H1 (cell line): ENCODE data around the gene NUP88.

Experiments used
- CHD2 ChIP-seq: IDR thresholded peaks from 2 replicates; pipeline ENCODE4 v1.6.1; 2012; ENCODE audit warnings: low read length, improper control_type of control experiment
- CTCF ChIP-seq, 3 experiments: IDR thresholded peaks; 1 replicate in 2 of 3; 2 replicates in 1 of 3; pipeline versions ENCODE4 v1.5.1 to v1.6.1; 2011; ENCODE audit warnings: low read length in 3 of 3, mild to moderate bottlenecking in 3 of 3, inconsistent platforms in 2 of 3, low read depth in 1 of 3, moderate library complexity in 1 of 3; ENCODE audit not compliant: insufficient read depth in 1 of 3; ENCODE audit errors: control extremely low read depth in 1 of 3
- EZH2 ChIP-seq: fragments of 200-600 bp; sonication (generic); IDR thresholded peaks from 2 replicates; pipeline ENCODE4 v1.7.1; 2012; ENCODE audit warnings: low read depth, mild to moderate bottlenecking, moderate library complexity, low read length, inconsistent platforms; ENCODE audit not compliant: severe bottlenecking
- GTF2F1 ChIP-seq: IDR thresholded peaks from 2 replicates; pipeline ENCODE4 v1.6.1; 2012; ENCODE audit warnings: low read depth, low read length, improper control_type of control experiment, borderline replicate concordance
- HDAC6 ChIP-seq: IDR thresholded peaks from one replicate; pipeline ENCODE4 v1.7.1; 2012; ENCODE audit warnings: low read depth, mild to moderate bottlenecking, inconsistent platforms, low read length, moderate library complexity
- KDM1A ChIP-seq: fragments of 200-600, 300-600 bp; sonication (generic); IDR thresholded peaks from 2 replicates; pipeline ENCODE4 v1.7.1; 2016; ENCODE audit warnings: mild to moderate bottlenecking, low read length, borderline replicate concordance
- POLR2A ChIP-seq, 2 experiments: IDR thresholded peaks; 1 replicate in 1 of 2; 2 replicates in 1 of 2; pipeline ENCODE4 v1.6.1; 2011; ENCODE audit warnings: low read depth in 2 of 2, low read length in 2 of 2, mild to moderate bottlenecking in 2 of 2; ENCODE audit errors: control extremely low read depth in 1 of 2
- POLR2AphosphoS5 ChIP-seq: IDR thresholded peaks from 2 replicates; pipeline ENCODE4 v1.6.1; 2011; ENCODE audit warnings: low read depth, low read length
- RFX5 ChIP-seq: IDR thresholded peaks from 2 replicates; pipeline ENCODE4 v1.6.1; 2011; ENCODE audit warnings: low read depth, low read length, improper control_type of control experiment, borderline replicate concordance
- SIN3A ChIP-seq, 2 experiments: IDR thresholded peaks in 1 of 2; conservative IDR thresholded peaks in 1 of 2; 2 replicates each; pipeline ENCODE4 v1.6.1; 2011 to 2012; ENCODE audit warnings: low read length in 2 of 2, improper control_type of control experiment in 1 of 2, low read depth in 1 of 2, mild to moderate bottlenecking in 1 of 2
- SP1 ChIP-seq: IDR thresholded peaks from 2 replicates; pipeline ENCODE4 v1.6.1; 2011; ENCODE audit warnings: low read depth, low read length
- TAF1 ChIP-seq: IDR thresholded peaks from 2 replicates; pipeline ENCODE4 v1.6.1; 2011; ENCODE audit warnings: mild to moderate bottlenecking, low read depth, low read length
- TEAD4 ChIP-seq: IDR thresholded peaks from 2 replicates; pipeline ENCODE4 v1.6.1; 2012; ENCODE audit warnings: low read depth, low read length, inconsistent platforms, mixed read lengths
- USF2 ChIP-seq: IDR thresholded peaks from 2 replicates; pipeline ENCODE4 v1.6.1; 2011; ENCODE audit warnings: low read length, improper control_type of control experiment

- no peak for TF ChIP-seq TAF1
- TF ChIP-seq GTF2F1: no peak
- no peak for TF ChIP-seq CTCF (IDR thresholded peaks at IDR 0.05; ENCODE audit: control extremely low read depth in 1 of 3, insufficient read depth in 1 of 3, low read depth in 1 of 3, low read length in 3 of 3)
- no peak for TF ChIP-seq HDAC6
- TF ChIP-seq EZH2: no peak
- TF ChIP-seq SIN3A (conservative IDR thresholded peaks at IDR 0.05 in 1 of 2, IDR thresholded peaks at IDR 0.05 in 1 of 2; ENCODE audit: low read depth in 1 of 2, low read length in 2 of 2): no peak
- TF ChIP-seq USF2: no peak
- TF ChIP-seq KDM1A: no peak
- no peak for TF ChIP-seq CHD2
- no peak for TF ChIP-seq RFX5
- TF ChIP-seq TEAD4: no peak
- TF ChIP-seq POLR2A (IDR thresholded peaks at IDR 0.05; ENCODE audit: control extremely low read depth in 1 of 2, low read depth in 2 of 2, low read length in 2 of 2): no peak
- TF ChIP-seq POLR2AphosphoS5: peak; percentile 59; the same call in 1 of the 2 replicates
- TF ChIP-seq SP1: no peak
Observed at GRCh38 chr17:5381542-5381941, 37.9 kb downstream of the NUP88 start.
